NCI-H1417 (cell line): Measurements from ENCODE around the gene JADE1.
A peak's percentile ranks its signal among the peaks of the same experiment; 100 is the strongest.

Experiments used
- DNase-seq, 3 experiments: peaks; one replicate each; lab custom pipeline; 2025; lab: John Stamatoyannopoulos, UW

JADE1 gene

GRCh38 chr4:128871948-128872347 is 62.4 kb downstream of the JADE1 start:
- no peak for DNase-seq

GRCh38 chr4:128876200-128876599 is 66.7 kb downstream of the JADE1 start:
- DNase-seq, result no peak

GRCh38 chr4:128877934-128878333 is 68.4 kb downstream of the JADE1 start:
- DNase-seq, result no peak

- no peak for DNase-seq
Observed at GRCh38 chr4:128879283-128879682, 69.8 kb downstream of the JADE1 start.

GRCh38 chr4:128879971-128880370 is 70.5 kb downstream of the JADE1 start:
- no peak for DNase-seq

GRCh38 chr4:128880662-128881061 is 71.2 kb downstream of the JADE1 start:
- no peak for DNase-seq

- DNase-seq, result no peak
Observed at GRCh38 chr4:128904821-128905220, 95.3 kb downstream of the JADE1 start.

GRCh38 chr4:128906581-128906980 is 97.1 kb downstream of the JADE1 start:
- DNase-seq, result no peak

GRCh38 chr4:128907981-128908380 is 98.5 kb downstream of the JADE1 start:
- DNase-seq, result peak in 1 of 3 experiments; percentile 39

GRCh38 chr4:128908735-128909134 is 99.2 kb downstream of the JADE1 start:
- DNase-seq, result no peak

GRCh38 chr4:128913228-128913627 is 103.7 kb downstream of the JADE1 start:
- DNase-seq, result no peak

GRCh38 chr4:128915544-128915943 is 106.0 kb downstream of the JADE1 start:
- DNase-seq, result no peak

- no peak for DNase-seq
Observed at GRCh38 chr4:128916832-128917231, 107.3 kb downstream of the JADE1 start.

- DNase-seq, result no peak
Observed at GRCh38 chr4:128917781-128918180, 108.3 kb downstream of the JADE1 start.

- no peak for DNase-seq
Observed at GRCh38 chr4:128921954-128922353, 112.5 kb downstream of the JADE1 start.
